HS-27A (cell line): ENCODE data around the gene PSIP1.
"Not testable (repeated sequence)": the region's sequence is repeated elsewhere in the genome, so short reads cannot be mapped to it uniquely, and the experiment has no call there.

Source experiments
- DNase-seq: peaks from one replicate; pipeline ENCODE4 v3.0.0-alpha.2; 2012; ENCODE audit warnings: low read depth, missing footprints

PSIP1 gene

DNA sequence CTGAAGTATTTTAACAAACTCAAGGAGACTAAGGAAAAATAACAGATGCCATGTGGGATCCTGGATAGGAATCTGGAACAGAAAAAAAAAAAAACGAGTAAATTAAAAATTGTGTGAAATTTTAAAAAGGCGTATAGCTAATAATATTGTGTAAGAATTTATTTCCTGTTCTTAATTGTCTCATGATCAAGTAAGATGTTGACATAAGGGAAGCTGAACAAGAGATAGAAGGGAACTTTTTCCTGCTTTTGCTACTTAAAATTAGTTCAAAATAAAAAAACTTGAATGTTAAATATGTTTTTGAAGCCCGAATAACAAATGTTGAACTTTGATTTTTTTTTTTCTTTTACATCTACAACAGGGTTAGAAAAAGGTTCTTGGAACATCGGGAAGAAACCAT, 77.6 kb downstream of the PSIP1 start:
- DNase-seq, result no peak

DNA sequence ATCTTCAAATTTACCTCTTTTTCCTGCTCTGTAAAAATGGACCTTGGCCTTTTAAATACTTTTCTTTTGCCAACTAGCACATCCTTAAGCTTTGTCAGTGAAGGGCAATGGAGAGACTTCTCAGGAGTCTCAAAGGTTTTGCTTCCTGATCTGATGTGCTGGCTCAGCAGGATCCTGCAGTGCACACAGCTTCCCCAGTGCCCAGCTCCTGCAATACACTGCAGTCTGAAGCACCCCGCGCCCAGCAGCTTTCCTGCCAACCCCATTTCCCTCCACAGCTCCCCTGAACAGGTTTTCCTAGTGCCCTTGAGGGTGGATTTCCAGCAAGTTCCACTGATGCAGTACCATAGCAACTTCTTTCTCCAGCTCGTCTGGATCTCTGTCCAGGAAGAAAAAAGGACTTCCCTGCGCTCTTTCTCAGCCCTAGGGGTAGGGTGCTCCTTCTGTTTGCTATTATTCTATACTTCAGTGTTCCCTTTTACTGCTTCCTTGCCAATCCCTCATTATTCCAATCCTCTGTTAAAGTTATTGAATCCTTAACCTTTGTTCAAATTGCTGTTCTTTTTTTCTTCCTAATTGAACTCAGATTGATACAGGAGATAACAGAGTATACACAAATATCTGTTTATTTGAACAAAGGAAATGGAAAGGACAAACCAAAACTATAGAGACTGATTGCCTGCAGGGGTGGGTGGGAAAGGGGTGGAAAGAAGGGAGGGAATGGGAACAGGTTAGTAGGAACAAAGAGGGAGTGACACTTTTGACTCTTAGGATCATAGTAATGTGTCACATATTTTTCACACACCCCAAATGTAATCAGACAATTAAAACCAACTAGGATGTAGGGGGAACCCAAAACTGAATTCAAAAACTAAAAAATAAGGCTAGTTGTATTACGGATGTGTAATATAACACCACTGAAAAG, 79.6 kb downstream of the PSIP1 start:
- DNase-seq, result no peak

DNA sequence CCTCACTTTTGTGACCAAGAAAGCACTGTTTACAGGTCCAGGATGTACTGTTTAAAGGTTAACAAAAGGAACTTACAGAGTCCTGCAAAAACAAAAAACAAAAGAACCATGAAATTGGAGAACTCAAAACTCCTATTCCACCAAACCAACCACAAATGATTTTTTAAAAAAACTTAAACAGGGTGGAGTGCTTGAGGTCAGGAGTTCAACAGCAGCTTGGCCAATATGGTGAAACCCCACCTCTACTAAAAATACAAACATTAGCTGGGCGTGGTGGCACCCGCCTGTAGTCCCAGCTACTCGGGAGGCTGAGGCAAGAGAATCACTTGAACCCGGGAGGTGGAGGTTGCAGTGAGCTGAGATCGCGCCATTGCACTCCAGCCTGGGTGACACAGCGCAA, 83.1 kb downstream of the PSIP1 start:
- not testable (repeated sequence) for DNase-seq

DNA sequence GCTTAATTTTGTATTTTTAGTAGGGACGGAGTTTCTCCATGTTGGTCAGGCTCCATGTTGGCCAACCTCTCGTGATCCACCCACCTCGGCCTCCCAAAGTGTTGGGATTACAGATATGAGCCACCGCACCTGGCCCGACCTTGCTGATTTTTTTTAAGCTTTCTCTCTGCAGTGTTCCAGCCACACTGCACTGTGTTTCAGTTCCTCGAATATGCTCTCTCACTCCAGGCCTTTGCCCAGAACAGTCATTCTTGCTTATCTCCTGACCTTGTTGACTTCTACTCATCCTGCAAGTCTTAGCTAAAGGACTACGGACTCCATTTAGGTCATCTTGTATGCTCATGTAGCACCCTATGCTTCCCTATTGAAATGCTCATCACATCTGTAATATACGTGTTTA, 84.8 kb downstream of the PSIP1 start:
- DNase-seq, result no peak

DNA sequence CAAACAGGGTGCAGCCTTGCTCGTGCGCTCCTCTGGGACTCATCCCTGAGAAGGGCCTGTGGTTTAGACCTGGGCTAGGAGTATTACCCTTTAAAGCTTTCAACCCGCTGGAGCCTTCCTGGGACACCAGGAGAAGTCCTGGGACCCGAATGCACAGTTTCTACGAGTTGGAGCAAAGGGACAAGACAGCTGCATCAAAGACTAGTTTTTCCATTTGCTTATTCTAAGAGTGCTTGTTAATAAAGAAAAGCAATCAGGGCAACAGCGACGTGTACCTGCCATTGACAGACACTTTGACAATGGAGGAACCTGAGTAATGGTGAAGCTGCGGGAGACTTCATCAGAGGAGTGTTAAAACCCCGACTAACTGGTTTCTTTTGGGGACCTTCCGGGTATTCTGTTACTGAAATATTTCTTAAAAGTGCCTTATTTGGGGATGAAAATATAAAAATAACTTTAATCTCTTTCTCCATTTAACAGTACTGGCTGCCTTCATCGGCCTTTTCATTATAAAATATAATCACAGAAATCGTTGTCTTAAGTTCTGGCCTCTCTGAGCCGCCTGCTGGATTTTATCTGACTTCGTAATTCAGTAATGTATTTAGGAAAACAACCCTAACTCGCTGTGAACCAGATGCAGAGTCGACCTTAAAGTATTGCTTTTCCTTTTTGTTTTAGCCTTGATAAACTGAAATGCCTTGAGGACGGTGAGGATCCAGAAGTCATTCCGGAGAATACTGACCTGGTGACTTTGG, 87.4 kb downstream of the PSIP1 start:
- DNase-seq, result no peak

DNA sequence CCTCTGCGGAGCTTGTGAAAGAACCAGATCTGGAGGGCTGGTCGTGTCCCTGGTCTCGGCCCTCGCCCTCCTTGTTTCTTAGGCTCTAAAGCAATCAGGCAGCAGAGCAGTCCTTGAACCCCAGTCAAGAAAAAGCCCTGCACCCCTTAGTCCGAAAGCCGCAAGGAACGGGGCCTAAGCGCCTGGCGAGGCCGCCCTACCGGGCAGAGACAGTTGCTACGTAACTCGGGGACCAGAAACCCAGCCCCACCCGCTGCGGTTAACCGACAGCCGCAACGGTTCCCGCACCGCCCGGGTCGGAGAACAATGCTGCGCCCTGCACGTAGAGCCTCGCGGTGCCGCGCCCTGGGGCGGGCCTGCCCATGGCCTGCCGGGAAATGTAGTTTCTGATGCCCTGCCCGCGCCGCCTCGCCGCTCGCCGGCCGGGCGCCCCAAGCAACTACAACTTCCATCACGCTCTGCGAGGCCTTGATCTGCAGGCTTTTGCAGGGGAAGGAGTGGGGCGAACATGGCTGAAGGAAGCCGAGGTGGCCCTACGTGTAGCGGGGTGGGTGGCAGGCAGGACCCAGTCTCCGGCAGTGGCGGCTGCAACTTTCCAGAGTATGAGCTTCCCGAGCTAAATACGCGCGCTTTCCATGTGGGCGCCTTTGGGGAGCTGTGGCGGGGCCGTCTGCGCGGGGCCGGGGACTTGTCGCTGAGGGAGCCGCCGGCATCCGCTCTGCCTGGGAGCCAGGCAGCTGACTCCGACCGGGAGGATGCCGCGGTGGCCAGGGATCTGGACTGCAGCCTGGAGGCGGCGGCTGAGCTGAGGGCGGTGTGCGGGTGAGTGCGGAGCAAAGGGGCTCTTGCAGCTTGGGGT, 88.2 kb downstream of the PSIP1 start, which contains the start of gene SNAPC3:
Gene SNAPC3 (plus strand): TSS at position 505 of the 859 bp plus-strand sequence. CDS start 4 bp downstream, at position 509.
- peak; percentile 57 for DNase-seq

DNA sequence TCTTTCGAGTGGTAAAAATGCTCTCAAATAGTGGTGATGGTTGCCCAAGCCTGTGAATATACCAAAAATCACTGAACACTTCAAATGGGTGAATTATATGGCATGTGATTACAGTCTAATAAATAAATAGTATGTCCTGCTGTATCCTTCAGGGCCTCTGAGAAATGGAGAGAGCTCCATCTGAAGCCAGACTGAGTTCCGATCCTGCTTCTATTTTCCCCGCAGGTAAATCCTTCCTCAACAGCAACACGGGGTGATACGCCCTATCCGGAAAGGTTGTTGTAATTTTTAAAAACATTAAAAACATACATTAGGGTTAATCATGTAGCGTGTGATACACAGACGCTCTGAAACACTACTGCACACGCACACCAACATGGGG, 88.8 kb downstream of the PSIP1 start:
- no peak for DNase-seq

DNA sequence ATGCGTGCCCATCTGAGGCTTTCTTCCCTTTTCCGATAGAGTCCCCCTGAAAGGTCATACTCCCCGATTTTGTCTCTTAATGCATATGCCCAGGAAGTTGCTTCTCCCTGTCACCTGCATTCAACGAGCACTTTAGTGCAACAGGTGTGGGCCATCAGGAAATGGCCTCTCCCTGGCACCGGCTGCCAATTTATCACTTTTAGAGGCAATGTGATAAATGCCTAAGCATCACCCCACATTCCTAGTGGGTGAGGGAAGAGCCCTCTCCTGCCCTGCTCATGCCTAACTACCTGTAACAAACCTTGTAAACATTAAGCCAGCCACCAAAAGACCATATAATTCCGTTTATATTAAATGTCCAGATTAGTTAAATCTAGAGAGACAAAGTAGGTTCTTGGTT, 89.2 kb downstream of the PSIP1 start:
- no peak for DNase-seq

DNA sequence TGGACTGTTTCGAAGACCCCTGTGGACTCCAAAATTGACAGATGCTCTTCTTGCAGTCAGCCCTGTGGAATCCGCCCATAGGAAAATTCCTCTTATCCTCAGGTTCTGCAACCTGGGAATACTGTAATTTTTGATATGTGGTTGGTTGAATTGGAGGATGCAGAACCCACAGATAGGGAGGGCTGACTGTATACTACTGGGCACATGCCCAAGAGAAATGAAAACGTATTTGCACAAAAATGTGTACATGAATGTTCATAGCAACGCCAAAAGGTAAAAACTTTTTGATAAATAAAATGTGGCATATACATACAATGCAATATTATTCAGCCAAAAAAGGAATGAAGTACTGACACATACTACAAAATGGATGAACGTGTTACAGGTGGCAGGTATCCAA, 90.0 kb downstream of the PSIP1 start:
- DNase-seq, result no peak

DNA sequence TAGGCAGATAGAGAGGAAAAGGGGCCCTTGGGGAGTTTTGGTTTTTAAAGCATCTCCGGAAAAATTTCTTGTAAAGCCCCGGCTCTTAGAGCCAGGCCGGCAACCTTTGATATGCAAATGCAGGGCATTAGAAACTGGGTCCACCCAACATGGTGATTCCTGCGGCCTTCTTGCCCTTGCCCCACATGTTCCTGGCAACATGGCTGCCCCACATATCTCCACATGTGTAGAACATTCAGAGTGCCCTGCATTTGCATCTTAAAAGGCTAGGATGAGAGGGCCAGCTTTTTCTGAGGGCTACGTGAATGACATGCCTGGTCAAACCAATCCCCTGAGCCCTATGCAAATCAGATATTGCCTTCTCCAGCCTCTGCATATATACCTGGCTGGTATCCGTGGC, 93.1 kb downstream of the PSIP1 start:
- DNase-seq, result no peak

DNA sequence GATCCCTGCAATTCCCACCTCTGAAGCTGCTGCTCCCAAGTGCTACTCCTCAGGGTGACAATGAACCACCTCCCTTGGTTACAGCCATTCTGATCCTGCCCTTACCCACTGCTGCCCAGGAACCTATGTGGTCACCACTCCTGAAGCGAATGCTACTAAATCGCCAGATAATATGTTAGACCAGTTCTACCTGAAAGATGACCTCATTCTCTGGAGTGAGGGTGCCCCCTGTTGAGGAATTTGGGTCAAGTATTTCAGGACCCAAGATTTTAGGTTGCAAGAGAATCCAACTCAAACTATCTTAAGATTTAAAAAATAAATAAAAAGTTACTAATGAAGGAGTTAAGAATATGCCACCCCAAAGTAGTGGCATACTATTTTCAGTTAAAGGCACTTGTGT, 93.9 kb downstream of the PSIP1 start:
- DNase-seq, result no peak
